ENCODE measurements around the gene KIDINS220. TPM values are rescaled to one million over a fixed set of nuclear protein-coding genes. Genes with fewer than 3 reads are reported as not detected.
A peak's percentile ranks its signal among the peaks of the same experiment; 100 is the strongest.

The KIDINS220 gene
- total and polyA plus RNA-seq, 2 of the 13 experiments (the other 11 are each of a cell fraction or from before 2014, with no cell fraction given), result 25.2 to 32.3 TPM

- TF ChIP-seq, protein P1, sequence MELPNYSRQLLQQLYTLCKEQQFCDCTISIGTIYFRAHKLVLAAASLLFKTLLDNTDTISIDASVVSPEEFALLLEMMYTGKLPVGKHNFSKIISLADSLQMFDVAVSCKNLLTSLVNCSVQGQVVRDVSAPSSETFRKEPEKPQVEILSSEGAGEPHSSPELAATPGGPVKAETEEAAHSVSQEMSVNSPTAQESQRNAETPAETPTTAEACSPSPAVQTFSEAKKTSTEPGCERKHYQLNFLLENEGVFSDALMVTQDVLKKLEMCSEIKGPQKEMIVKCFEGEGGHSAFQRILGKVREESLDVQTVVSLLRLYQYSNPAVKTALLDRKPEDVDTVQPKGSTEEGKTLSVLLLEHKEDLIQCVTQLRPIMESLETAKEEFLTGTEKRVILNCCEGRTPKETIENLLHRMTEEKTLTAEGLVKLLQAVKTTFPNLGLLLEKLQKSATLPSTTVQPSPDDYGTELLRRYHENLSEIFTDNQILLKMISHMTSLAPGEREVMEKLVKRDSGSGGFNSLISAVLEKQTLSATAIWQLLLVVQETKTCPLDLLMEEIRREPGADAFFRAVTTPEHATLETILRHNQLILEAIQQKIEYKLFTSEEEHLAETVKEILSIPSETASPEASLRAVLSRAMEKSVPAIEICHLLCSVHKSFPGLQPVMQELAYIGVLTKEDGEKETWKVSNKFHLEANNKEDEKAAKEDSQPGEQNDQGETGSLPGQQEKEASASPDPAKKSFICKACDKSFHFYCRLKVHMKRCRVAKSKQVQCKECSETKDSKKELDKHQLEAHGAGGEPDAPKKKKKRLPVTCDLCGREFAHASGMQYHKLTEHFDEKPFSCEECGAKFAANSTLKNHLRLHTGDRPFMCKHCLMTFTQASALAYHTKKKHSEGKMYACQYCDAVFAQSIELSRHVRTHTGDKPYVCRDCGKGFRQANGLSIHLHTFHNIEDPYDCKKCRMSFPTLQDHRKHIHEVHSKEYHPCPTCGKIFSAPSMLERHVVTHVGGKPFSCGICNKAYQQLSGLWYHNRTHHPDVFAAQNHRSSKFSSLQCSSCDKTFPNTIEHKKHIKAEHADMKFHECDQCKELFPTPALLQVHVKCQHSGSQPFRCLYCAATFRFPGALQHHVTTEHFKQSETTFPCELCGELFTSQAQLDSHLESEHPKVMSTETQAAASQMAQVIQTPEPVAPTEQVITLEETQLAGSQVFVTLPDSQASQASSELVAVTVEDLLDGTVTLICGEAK (IDR thresholded peaks at IDR 0.05), result no peak
- TF ChIP-seq, protein P1 (CRISPR knock-in tag; IDR thresholded peaks at IDR 0.05), result no peak
- no peak for TF ChIP-seq ZNF232 (CRISPR knock-in tag; IDR thresholded peaks at IDR 0.05; ENCODE audit: borderline replicate concordance)
- TF ChIP-seq ZNF570 (CRISPR knock-in tag; IDR thresholded peaks at IDR 0.05; ENCODE audit: borderline replicate concordance), result no peak
- TF ChIP-seq, protein P2, sequence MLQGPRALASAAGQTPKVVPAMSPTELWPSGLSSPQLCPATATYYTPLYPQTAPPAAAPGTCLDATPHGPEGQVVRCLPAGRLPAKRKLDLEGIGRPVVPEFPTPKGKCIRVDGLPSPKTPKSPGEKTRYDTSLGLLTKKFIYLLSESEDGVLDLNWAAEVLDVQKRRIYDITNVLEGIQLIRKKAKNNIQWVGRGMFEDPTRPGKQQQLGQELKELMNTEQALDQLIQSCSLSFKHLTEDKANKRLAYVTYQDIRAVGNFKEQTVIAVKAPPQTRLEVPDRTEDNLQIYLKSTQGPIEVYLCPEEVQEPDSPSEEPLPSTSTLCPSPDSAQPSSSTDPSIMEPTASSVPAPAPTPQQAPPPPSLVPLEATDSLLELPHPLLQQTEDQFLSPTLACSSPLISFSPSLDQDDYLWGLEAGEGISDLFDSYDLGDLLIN (CRISPR knock-in tag; IDR thresholded peaks at IDR 0.05; ENCODE audit: borderline replicate concordance), result no peak
- TF ChIP-seq ZNF260 (CRISPR knock-in tag; IDR thresholded peaks at IDR 0.05; ENCODE audit: borderline replicate concordance, low read depth), result no peak
- no peak for TF ChIP-seq FOXA1 (IDR thresholded peaks at IDR 0.05)
- 0 out of 2 replicates have a peak, but pooled peaks have one; percentile 24 for TF ChIP-seq FOXA1 (CRISPR knock-in tag; IDR thresholded peaks at IDR 0.05)
- TF ChIP-seq MIXL1 (CRISPR knock-in tag; IDR thresholded peaks at IDR 0.05), result no peak
- TF ChIP-seq NR1H2 (CRISPR knock-in tag; IDR thresholded peaks at IDR 0.05; ENCODE audit: borderline replicate concordance, low read depth), result no peak
- no peak for TF ChIP-seq NR2C2 (CRISPR knock-in tag; IDR thresholded peaks at IDR 0.05; ENCODE audit: borderline replicate concordance)
- TF ChIP-seq SP5 (CRISPR knock-in tag; IDR thresholded peaks at IDR 0.05; ENCODE audit: borderline replicate concordance, low read depth), result no peak
- TF ChIP-seq EEA1 (CRISPR knock-in tag; IDR thresholded peaks at IDR 0.05; ENCODE audit: borderline replicate concordance), result no peak
- TF ChIP-seq RBAK (CRISPR knock-in tag; IDR thresholded peaks at IDR 0.05), result 0 out of 2 replicates have a peak, but pooled peaks have one; percentile 59
- no peak for TF ChIP-seq ONECUT2 (CRISPR knock-in tag; IDR thresholded peaks at IDR 0.05)
- TF ChIP-seq ZNF775 (CRISPR knock-in tag; IDR thresholded peaks at IDR 0.05; ENCODE audit: borderline replicate concordance), result no peak
- TF ChIP-seq ZNF569 (CRISPR knock-in tag; IDR thresholded peaks at IDR 0.05; ENCODE audit: borderline replicate concordance), result no peak
Measured at GRCh38 chr2:8821276-8822217, 15.9 kb downstream of the KIDINS220 start (continued).

Data from HepG2 (cell line).